Activated naive CD4-positive, alpha-beta T cell treated with Interleukin-2 at 50 U/mL for 16 hours (primary cell): ENCODE measurements around the gene KDM6A.
"Not testable (repeated sequence)": the region's sequence is repeated elsewhere in the genome, so short reads cannot be mapped to it uniquely, and the experiment has no call there.

Experiments used
- DNase-seq: peaks from one replicate; pipeline ENCODE4 v3.0.0-alpha.2; 2020

Gene KDM6A

GRCh38 chrX:44967221-44967620 is 94.2 kb downstream of the KDM6A start:
- DNase-seq, result no peak

GRCh38 chrX:44970709-44971108 is 97.7 kb downstream of the KDM6A start:
- DNase-seq, result no peak

GRCh38 chrX:44971674-44972073 is 98.7 kb downstream of the KDM6A start:
- no peak for DNase-seq

- DNase-seq, result no peak
These were observed 99.1 kb downstream of the KDM6A start for GRCh38 chrX:44972132-44972531.

GRCh38 chrX:44973420-44973932 is 100.5 kb downstream of the KDM6A start:
- no peak for DNase-seq

GRCh38 chrX:44974451-44974850 is 101.5 kb downstream of the KDM6A start:
- DNase-seq, result no peak

- DNase-seq, result no peak
These were observed 102.8 kb downstream of the KDM6A start for GRCh38 chrX:44975666-44976263.

- no peak for DNase-seq
These were observed 106.0 kb downstream of the KDM6A start for GRCh38 chrX:44978976-44979375.

- DNase-seq, result no peak
These were observed 107.4 kb downstream of the KDM6A start for GRCh38 chrX:44980403-44980802.

GRCh38 chrX:44980883-44981282 is 107.9 kb downstream of the KDM6A start:
- DNase-seq, result no peak

- no peak for DNase-seq
These were observed 117.2 kb downstream of the KDM6A start for GRCh38 chrX:44989995-44990770.

- DNase-seq, result no peak
These were observed 119.8 kb downstream of the KDM6A start for GRCh38 chrX:44992775-44993174.

GRCh38 chrX:44996277-44996676 is 123.3 kb downstream of the KDM6A start:
- DNase-seq, result no peak

GRCh38 chrX:44997282-44997812 is 124.4 kb downstream of the KDM6A start:
- DNase-seq, result no peak

GRCh38 chrX:44997888-44998287 is 124.9 kb downstream of the KDM6A start:
- DNase-seq, result no peak

GRCh38 chrX:44999237-44999636 is 126.2 kb downstream of the KDM6A start:
- DNase-seq, result peak; percentile 12

- DNase-seq, result not testable (repeated sequence)
These were observed 126.9 kb downstream of the KDM6A start for GRCh38 chrX:44999872-45000271.

GRCh38 chrX:45001048-45001447 is 128.1 kb downstream of the KDM6A start:
- DNase-seq, result no peak

- no peak for DNase-seq
These were observed 130.1 kb downstream of the KDM6A start for GRCh38 chrX:45003085-45003484.

- DNase-seq, result peak; percentile 10
These were observed 133.2 kb downstream of the KDM6A start for GRCh38 chrX:45006002-45006800.

- DNase-seq, result no peak
These were observed 134.6 kb downstream of the KDM6A start for GRCh38 chrX:45007598-45007997.

GRCh38 chrX:45009371-45010000 is 136.5 kb downstream of the KDM6A start:
- DNase-seq, result no peak

- DNase-seq, result no peak
These were observed 138.1 kb downstream of the KDM6A start for GRCh38 chrX:45011131-45011530.
